A673 (cell line): ENCODE data around the gene ZNF417.

ENCODE experiments used
- EZH2 ChIP-seq: fragments of 200-600 bp; sonication (generic); IDR thresholded peaks from 2 replicates; pipeline ENCODE4 v1.6.1; 2017; ENCODE audit warnings: borderline replicate concordance, low read depth, mild to moderate bottlenecking, mixed read lengths, antibody characterized with exemption, low read length; ENCODE audit not compliant: poor library complexity, severe bottlenecking
- TF ChIP-seq, protein P1 (sequence below): fragments of 300-800, 200-600 bp; sonication (generic); conservative IDR thresholded peaks from 2 replicates; pipeline ENCODE4 v1.5.1; 2017; ENCODE audit warnings: low read depth, mild to moderate bottlenecking, antibody characterized with exemption, low read length, moderate library complexity, mixed read lengths

- TF ChIP-seq, protein P1, sequence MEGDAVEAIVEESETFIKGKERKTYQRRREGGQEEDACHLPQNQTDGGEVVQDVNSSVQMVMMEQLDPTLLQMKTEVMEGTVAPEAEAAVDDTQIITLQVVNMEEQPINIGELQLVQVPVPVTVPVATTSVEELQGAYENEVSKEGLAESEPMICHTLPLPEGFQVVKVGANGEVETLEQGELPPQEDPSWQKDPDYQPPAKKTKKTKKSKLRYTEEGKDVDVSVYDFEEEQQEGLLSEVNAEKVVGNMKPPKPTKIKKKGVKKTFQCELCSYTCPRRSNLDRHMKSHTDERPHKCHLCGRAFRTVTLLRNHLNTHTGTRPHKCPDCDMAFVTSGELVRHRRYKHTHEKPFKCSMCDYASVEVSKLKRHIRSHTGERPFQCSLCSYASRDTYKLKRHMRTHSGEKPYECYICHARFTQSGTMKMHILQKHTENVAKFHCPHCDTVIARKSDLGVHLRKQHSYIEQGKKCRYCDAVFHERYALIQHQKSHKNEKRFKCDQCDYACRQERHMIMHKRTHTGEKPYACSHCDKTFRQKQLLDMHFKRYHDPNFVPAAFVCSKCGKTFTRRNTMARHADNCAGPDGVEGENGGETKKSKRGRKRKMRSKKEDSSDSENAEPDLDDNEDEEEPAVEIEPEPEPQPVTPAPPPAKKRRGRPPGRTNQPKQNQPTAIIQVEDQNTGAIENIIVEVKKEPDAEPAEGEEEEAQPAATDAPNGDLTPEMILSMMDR: no peak
- TF ChIP-seq EZH2: no peak
Observed at GRCh38 chr19:57905258-57905657, 11.1 kb downstream of the ZNF417 start.
